BJ (cell line): ENCODE results near the gene EPS8. TPM values are rescaled to one million over a fixed set of nuclear protein-coding genes. Genes with fewer than 3 reads are reported as not detected.

ENCODE experiments used
- CTCF ChIA-PET: fragments of 350-600 bp; formaldehyde crosslinking; extraction: SDS; loops from one replicate; lab custom pipeline; 2021; ENCODE audit warnings: antibody characterized with exemption, inconsistent platforms; lab: Yijun Ruan, JAX
- POLR2A ChIA-PET: fragments of 300-600 bp; sonication (Branson Sonifier 250); formaldehyde crosslinking; extraction: SDS; loops from one replicate; lab custom pipeline; 2021; ENCODE audit warnings: antibody characterized with exemption; lab: Charles Lee
- DNase-seq: peaks from one replicate; pipeline ENCODE4 v3.0.0-alpha.2; 2011; ENCODE audit warnings: low read depth
- H3K27me3 ChIP-seq: 2 replicates; pipeline ENCODE4 v1.6.0; 2011; ENCODE audit warnings: low read length; ENCODE audit not compliant: control insufficient read depth, insufficient read depth
- H3K36me3 ChIP-seq: 2 replicates; pipeline ENCODE4 v1.5.1; 2011; ENCODE audit warnings: low read length; ENCODE audit not compliant: control insufficient read depth, insufficient read depth
- H3K4me3 ChIP-seq: 2 replicates; pipeline ENCODE4 v1.5.1; 2011; ENCODE audit warnings: low read depth, mild to moderate bottlenecking, control low read depth, low read length
- CTCF ChIP-seq: IDR thresholded peaks from 2 replicates; pipeline ENCODE4 v1.5.1; 2011; ENCODE audit warnings: low read depth, mild to moderate bottlenecking, control low read depth, inconsistent platforms, low read length, moderate library complexity; ENCODE audit not compliant: insufficient read depth
- polyA plus RNA-seq: library from polyadenylated mRNA; depleted of rRNA; stranded (reverse); fragments of >200 nt; gene quantifications from 2 replicates; pipeline ENCODE4 v1.2.3, GENCODE V29; 2011

Gene EPS8
- polyA plus RNA-seq, 1 experiment: 118 TPM

- ChIA-PET CTCF (no interaction called here), POLR2A (no interaction called here)
- DNase-seq: no peak
- Histone ChIP-seq H3K27me3 (no peaks in the 10 kb centered on the region), H3K4me3 (no peak overlapping the region), H3K36me3 (no peaks in the 10 kb centered on the region)
- no peak for TF ChIP-seq CTCF
These were observed 80.7 kb downstream of the EPS8 start for GRCh38 chr12:15708396-15709076.

DNA sequence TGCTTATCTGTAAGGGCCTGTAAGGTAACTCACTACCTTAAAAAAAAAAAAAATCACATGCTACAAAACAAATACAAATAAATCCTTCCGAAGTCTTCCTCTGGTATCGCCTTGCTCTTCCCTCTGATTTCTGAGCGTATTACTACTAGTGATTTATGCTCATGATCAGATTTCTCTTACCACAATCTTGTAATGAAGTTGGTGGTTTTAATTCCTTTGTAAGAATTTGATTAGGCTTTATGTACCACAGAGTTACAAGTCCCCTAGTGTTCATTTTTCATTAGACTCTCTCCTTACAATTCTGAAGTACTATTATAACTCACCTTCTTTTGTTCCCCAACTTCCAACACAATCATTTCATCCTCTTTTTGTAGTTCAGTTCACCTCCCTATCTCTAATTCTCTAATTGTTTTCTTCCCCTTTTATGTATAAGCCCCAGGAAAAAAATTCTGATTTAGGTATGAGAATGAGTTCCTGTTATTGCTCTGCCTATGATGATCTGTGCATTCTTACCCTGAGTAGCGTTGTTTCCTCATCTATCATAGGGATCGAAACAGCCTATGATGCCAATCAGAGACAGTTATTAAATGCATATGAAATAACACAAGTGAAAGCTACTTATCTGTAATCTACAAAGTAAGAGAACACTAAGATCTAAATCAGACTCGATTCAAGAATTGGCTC is 81.5 kb downstream of the EPS8 start:
- ChIA-PET CTCF (no interaction called here), POLR2A (no interaction called here)
- H3K27me3 ChIP-seq: no peaks in the 10 kb centered on the region
- H3K36me3 ChIP-seq: no peaks in the 10 kb centered on the region
- TF ChIP-seq CTCF: no peak
- no peak for DNase-seq
- no peak overlapping the region for H3K4me3 ChIP-seq

DNA sequence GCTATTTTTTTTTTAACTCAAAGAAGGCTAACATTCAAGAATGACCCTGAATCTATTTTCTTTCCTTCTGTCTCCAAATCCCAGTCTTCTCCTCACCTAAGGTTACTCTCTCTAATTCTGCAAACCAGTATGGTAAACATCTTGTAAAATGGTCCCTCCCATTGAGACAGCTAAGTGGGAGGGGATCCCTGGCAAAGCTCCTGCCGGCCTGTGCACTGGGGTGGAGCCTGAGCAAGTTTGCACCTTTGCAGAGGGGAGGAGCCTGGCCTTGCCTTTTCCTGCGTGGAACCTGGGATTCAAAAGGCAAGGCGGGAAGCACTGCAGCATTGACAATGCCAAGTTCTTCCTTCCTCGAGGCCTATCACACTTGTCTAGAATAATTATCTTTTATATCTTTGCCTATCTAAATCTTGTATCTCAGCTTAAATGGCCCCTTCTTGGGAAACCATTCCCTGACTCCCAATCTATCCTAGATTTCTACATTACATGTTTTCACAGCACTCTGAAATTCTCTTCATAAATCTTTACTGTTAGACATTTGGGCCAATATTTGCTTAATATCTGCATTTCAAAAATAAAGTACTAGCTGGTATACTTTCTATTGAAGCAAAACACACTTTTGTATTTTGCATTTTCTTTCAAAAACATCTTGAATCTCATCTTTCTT is 83.0 kb downstream of the EPS8 start:
- DNase-seq: no peak
- ChIA-PET POLR2A (interaction anchor here (0.5 kb wide), 1 partner anchor 223 kb away, joined by 3 read pairs; no protein-coding TSS in a partner anchor), CTCF (interaction anchor here (0.6 to 0.7 kb wide), 2 partner anchors 48 to 79 kb away, joined by 3 read pairs; no protein-coding TSS in a partner anchor)
- Histone ChIP-seq H3K4me3 (no peak overlapping the region), H3K27me3 (no peaks in the 10 kb centered on the region), H3K36me3 (no peaks in the 10 kb centered on the region)
- no peak for TF ChIP-seq CTCF

GRCh38 chr12:15705606-15706005 is 83.6 kb downstream of the EPS8 start:
- no peaks in the 10 kb centered on the region for H3K27me3 ChIP-seq
- no peaks in the 10 kb centered on the region for H3K36me3 ChIP-seq
- no peak for TF ChIP-seq CTCF
- ChIA-PET CTCF (no interaction called here), POLR2A (interaction anchor here (0.5 kb wide), 1 partner anchor 223 kb away, joined by 3 read pairs; no protein-coding TSS in a partner anchor)
- H3K4me3 ChIP-seq: no peak overlapping the region
- DNase-seq: no peak

DNA sequence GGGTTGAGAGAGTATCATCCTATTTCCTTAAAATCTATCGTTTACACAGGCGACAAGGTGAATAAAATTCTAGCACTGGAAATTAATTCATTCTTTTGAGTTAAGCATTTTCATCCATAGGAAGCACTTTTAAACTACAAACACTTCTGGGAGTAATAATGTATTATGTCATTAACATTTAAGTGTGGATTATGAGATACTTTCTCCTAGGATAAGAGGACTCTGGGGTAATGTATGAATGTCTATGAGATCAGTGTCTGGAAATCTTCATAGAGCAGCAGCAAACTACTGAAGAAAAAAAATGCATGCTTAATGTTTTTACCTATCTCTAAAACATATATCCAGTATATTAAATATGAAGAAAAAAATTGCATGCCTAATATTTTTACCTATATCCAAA is 86.9 kb downstream of the EPS8 start:
- no peak for DNase-seq
- CTCF ChIA-PET: no interaction called here
- no peak for TF ChIP-seq CTCF
- no peak overlapping the region for H3K4me3 ChIP-seq
- H3K36me3 ChIP-seq: no peaks in the 10 kb centered on the region
- POLR2A ChIA-PET: no interaction called here
- no peaks in the 10 kb centered on the region for H3K27me3 ChIP-seq
